ENCODE results near the gene SORCS1. TPM values are rescaled to one million over a fixed set of nuclear protein-coding genes. Genes with fewer than 3 reads are reported as not detected.

SORCS1 gene
- total and polyA plus RNA-seq, 2 of the 13 experiments (the other 11 are each of a cell fraction or from before 2014, with no cell fraction given) = not detected

- POLR2A ChIA-PET = no interaction called here
- H3K4me3 ChIP-seq (replicated peaks in 1 of 3; ENCODE audit: insufficient read depth in 1 of 3, low read depth in 2 of 3, low read length in 3 of 3) = no peak overlapping the region
- no peak overlapping the region for H3K9ac ChIP-seq (ENCODE audit: insufficient read depth, low read depth, low read length)
- no peak overlapping the region for H3K4me2 ChIP-seq (ENCODE audit: low read depth, low read length)
- H3K27me3 ChIP-seq (ENCODE audit: control insufficient read depth in 1 of 2, insufficient read depth in 2 of 2, low read length in 2 of 2) = no peaks in the 10 kb centered on the region
- BruUV-seq (replicated peaks) = no TSS peak
- H3K79me2 ChIP-seq (ENCODE audit: insufficient read depth, low read length) = no peaks in the 10 kb centered on the region
- ATAC-seq (no peak), DNase-seq (ENCODE audit: low spot score) (no peak), FAIRE-seq (no peak)
- in situ Hi-C loops (cut with HindIII; ENCODE audit: extremely low pct_ligation_motif_present, low pct_unique_long_range_greater_than_20kb) = no loop called here
- no peaks in the 10 kb centered on the region for H4K20me1 ChIP-seq (ENCODE audit: insufficient read depth, low read length)
- TF ChIP-seq RARG (CRISPR knock-in tag; IDR thresholded peaks at IDR 0.05; ENCODE audit: low read depth) (no peak), DNMT1 (CRISPR knock-in tag; IDR thresholded peaks at IDR 0.05) (no peak), ZNF343 (CRISPR knock-in tag; IDR thresholded peaks at IDR 0.05) (no peak), ZNF558 (CRISPR knock-in tag; IDR thresholded peaks at IDR 0.05; ENCODE audit: borderline replicate concordance) (no peak), CBX2 (IDR thresholded peaks at IDR 0.05; ENCODE audit: low read depth, low read length) (no peak), CBX2 (CRISPR knock-in tag; IDR thresholded peaks at IDR 0.05; ENCODE audit: low read depth) (no peak)
- TF ChIP-seq, protein P1, sequence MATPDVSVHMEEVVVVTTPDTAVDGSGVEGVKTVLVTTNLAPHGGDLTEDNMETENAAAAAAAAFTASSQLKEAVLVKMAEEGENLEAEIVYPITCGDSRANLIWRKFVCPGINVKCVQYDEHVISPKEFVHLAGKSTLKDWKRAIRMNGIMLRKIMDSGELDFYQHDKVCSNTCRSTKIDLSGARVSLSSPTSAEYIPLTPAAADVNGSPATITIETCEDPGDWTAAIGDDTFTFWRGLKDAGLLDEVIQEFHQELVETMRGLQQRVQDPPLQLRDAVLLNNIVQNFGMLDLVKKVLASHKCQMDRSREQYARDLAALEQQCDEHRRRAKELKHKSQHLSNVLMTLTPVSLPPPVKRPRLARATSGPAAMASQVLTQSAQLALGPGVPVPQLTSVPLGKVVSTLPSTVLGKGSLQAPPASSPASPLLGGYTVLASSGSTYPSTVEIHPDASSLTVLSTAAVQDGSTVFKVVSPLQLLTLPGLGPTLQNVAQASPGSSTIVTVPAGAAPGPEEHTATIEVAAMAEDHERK (CRISPR knock-in tag; IDR thresholded peaks at IDR 0.05; ENCODE audit: low read depth) = no peak
- TF ChIP-seq, protein P2, sequence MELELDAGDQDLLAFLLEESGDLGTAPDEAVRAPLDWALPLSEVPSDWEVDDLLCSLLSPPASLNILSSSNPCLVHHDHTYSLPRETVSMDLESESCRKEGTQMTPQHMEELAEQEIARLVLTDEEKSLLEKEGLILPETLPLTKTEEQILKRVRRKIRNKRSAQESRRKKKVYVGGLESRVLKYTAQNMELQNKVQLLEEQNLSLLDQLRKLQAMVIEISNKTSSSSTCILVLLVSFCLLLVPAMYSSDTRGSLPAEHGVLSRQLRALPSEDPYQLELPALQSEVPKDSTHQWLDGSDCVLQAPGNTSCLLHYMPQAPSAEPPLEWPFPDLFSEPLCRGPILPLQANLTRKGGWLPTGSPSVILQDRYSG (CRISPR knock-in tag; IDR thresholded peaks at IDR 0.05) = no peak
- CTCF ChIA-PET (ENCODE audit: low intra/inter-chr PET ratio, low total read pairs) = no interaction called here
- intact Hi-C loops (cut with micrococcal nuclease; ENCODE audit: unreplicated experiment) = no loop called here
- no peaks in the 10 kb centered on the region for H3K4me1 ChIP-seq (ENCODE audit: insufficient read depth, low read length)
- H3K9me3 ChIP-seq (ENCODE audit: low read length) = peaks cover 54% of the 10 kb centered on the region
- H2AFZ ChIP-seq (ENCODE audit: low read length) = no peak overlapping the region
- WGBS (ENCODE audit: low lambda C conversion rate) = 0% methylated on average over 1 of the region's 1 CpG
- no peaks in the 10 kb centered on the region for H3K36me3 ChIP-seq (replicated peaks in 1 of 2; ENCODE audit: control insufficient read depth in 1 of 2, insufficient read depth in 2 of 2, low read length in 2 of 2)
- no peak overlapping the region for H3K27ac ChIP-seq (ENCODE audit: extremely low read length, insufficient read depth, low read length)
These were observed 638.7 kb downstream of the SORCS1 start for GRCh38 chr10:106525835-106526234.

Small RNA genes lying within 50 kb of the gene (small RNA-seq; reads per million reads assigned to genes)
- 0.10 to 2.9 (median 0.65) reads per million in 3 experiments for gene RNA5SP325 (ENCODE audit: insufficient read depth in 2 of 3, insufficient read length in 3 of 3, low read depth in 2 of 3, low replicate concordance in 1 of 3)

Measured in HepG2 (cell line).